Keratinocyte (primary cell): ENCODE results near the gene MYT1. TPM values are rescaled to one million over a fixed set of nuclear protein-coding genes. Genes with fewer than 3 reads are reported as not detected.

Experiments
- DNase-seq: peaks from one replicate; pipeline ENCODE4 v3.0.0-alpha.2; 2011; ENCODE audit warnings: low read depth, missing footprints, low spot score
- FAIRE-seq: peaks from 2 replicates; lab custom pipeline; 2011; peaks lifted over from hg19 to GRCh38; lab: Jason Lieb, UNC
- H2AFZ ChIP-seq: 2 replicates; pipeline ENCODE4 v1.6.0; 2012; ENCODE audit warnings: low read length, control low read depth, inconsistent platforms; ENCODE audit not compliant: control insufficient read depth
- H3K27ac ChIP-seq: 2 replicates; pipeline ENCODE4 v1.5.1; 2011; ENCODE audit warnings: low read length; ENCODE audit not compliant: control insufficient read depth, insufficient read depth
- H3K27me3 ChIP-seq: 3 replicates; pipeline ENCODE4 v1.6.0; 2011; ENCODE audit warnings: low read length; ENCODE audit not compliant: control insufficient read depth, insufficient read depth; ENCODE audit errors: extremely low read depth
- H3K36me3 ChIP-seq, 2 experiments: 2 replicates in 1 of 2; 3 replicates in 1 of 2; pipeline ENCODE4 v1.5.1; 2011; ENCODE audit warnings: low read length in 2 of 2, mild to moderate bottlenecking in 1 of 2; ENCODE audit not compliant: control insufficient read depth in 2 of 2, insufficient read depth in 2 of 2; ENCODE audit errors: extremely low read depth in 1 of 2
- H3K4me1 ChIP-seq: 3 replicates; pipeline ENCODE4 v1.5.1; 2011; ENCODE audit warnings: low read length; ENCODE audit not compliant: control insufficient read depth, insufficient read depth; ENCODE audit errors: extremely low read depth
- H3K4me2 ChIP-seq: 3 replicates; pipeline ENCODE4 v1.6.0; 2011; ENCODE audit warnings: low read depth, low read length; ENCODE audit not compliant: control insufficient read depth, insufficient read depth; ENCODE audit errors: extremely low read depth
- H3K4me3 ChIP-seq, 3 experiments: fragments of 200-600 bp in 1 of 3; sonication (generic) in 1 of 3; 2 replicates in 2 of 3; 3 replicates in 1 of 3; pipeline ENCODE4 v1.5.1; 2011 to 2016; ENCODE audit warnings: low read length in 3 of 3, mild to moderate bottlenecking in 3 of 3, control low read depth in 2 of 3, inconsistent platforms in 1 of 3, low read depth in 1 of 3, mixed read lengths in 1 of 3, mixed run types in 1 of 3, moderate library complexity in 1 of 3; ENCODE audit not compliant: control insufficient read depth in 2 of 3, insufficient read depth in 2 of 3; ENCODE audit errors: extremely low read depth in 1 of 3
- H3K79me2 ChIP-seq: 2 replicates; pipeline ENCODE4 v1.6.0; 2012; ENCODE audit warnings: low read length; ENCODE audit not compliant: control insufficient read depth, insufficient read depth
- H3K9ac ChIP-seq: 3 replicates; pipeline ENCODE4 v1.6.0; 2011; ENCODE audit warnings: low read length; ENCODE audit not compliant: control insufficient read depth, insufficient read depth; ENCODE audit errors: extremely low read depth
- H3K9me1 ChIP-seq: 3 replicates; pipeline ENCODE4 v1.6.0; 2011; ENCODE audit warnings: low read length; ENCODE audit not compliant: control insufficient read depth, insufficient read depth; ENCODE audit errors: extremely low read depth
- H3K9me3 ChIP-seq: 2 replicates; pipeline ENCODE4 v1.5.1; 2012; ENCODE audit warnings: low read depth, low read length; ENCODE audit not compliant: control insufficient read depth
- H4K20me1 ChIP-seq: 3 replicates; pipeline ENCODE4 v1.6.0; 2011; ENCODE audit warnings: low read length; ENCODE audit not compliant: control insufficient read depth, insufficient read depth; ENCODE audit errors: extremely low read depth
- EZH2 ChIP-seq: IDR thresholded peaks from one replicate; pipeline ENCODE4 v1.6.1; 2012; ENCODE audit warnings: inconsistent platforms, mild to moderate bottlenecking, low read length, moderate library complexity
- dilution Hi-C: fragments of 300-500 bp; cut with MboI; formaldehyde crosslinking; loops from one replicate; pipeline ENCODE4 v1.7.0; 2020; ENCODE audit warnings: low sequenced_read_pairs; ENCODE audit not compliant: extremely low pct_ligation_motif_present
- polyA plus RNA-seq, 5 experiments: library from polyadenylated mRNA; depleted of rRNA in 3 of 5; stranded (reverse) in 3 of 5; stranded (forward) in 1 of 5; unstranded in 1 of 5; fragments of >200 nt; gene quantifications; 1 replicate in 1 of 5; 2 replicates in 3 of 5; 3 replicates in 1 of 5; pipeline versions ENCODE4 v1.2.1 to v1.2.3, GENCODE V29; 2011 to 2012; ENCODE audit warnings: missing spikeins in 2 of 5, low read depth in 1 of 5, low replicate concordance in 1 of 5
- TF ChIP-seq, protein P1 (sequence below), 3 experiments: IDR thresholded peaks in 1 of 3; conservative IDR thresholded peaks in 1 of 3; optimal IDR thresholded peaks in 1 of 3; 2 replicates in 2 of 3; 3 replicates in 1 of 3; pipeline versions ENCODE3 to v1.5.1; 2011; ENCODE audit warnings: low read length in 3 of 3, mild to moderate bottlenecking in 3 of 3, moderate library complexity in 2 of 3, control low read depth in 1 of 3, inconsistent platforms in 1 of 3; ENCODE audit not compliant: insufficient read depth in 2 of 3; ENCODE audit errors: extremely low read depth in 1 of 3

The MYT1 gene
- polyA plus RNA-seq, 1 donor (not counting 4 experiments of a cell fraction or from before 2014, with no cell fraction given): not detected

DNA sequence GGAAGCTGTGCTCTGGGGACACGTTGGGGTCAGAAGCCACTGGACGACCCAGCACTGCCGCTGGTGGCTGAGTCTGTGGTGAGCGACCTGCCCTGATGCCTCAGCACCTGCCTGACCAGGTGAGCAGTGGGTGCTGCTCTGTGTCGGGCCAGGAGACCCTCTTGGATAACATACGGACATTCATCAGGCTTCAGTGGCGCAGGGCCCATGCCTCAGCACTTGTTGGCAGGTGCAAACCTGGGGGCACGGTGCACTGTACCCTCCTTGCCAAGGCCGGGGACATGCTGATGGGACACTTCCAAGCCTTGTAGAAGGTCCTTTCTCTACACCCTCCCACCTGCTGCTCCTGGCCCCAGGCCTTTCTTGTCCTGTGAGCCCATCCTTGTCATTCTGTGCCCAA lies 34.1 kb downstream of the MYT1 start:
- no peak overlapping the region for H2AFZ ChIP-seq
- H3K4me2 ChIP-seq: no peak overlapping the region
- no peaks in the 10 kb centered on the region for H3K79me2 ChIP-seq
- no peak overlapping the region for H3K27ac ChIP-seq
- peaks cover 15% of the 10 kb centered on the region for H3K27me3 ChIP-seq
- H3K4me3 ChIP-seq: no peak overlapping the region
- H4K20me1 ChIP-seq: no peaks in the 10 kb centered on the region
- FAIRE-seq: no peak
- DNase-seq: no peak
- no peaks in the 10 kb centered on the region for H3K9me3 ChIP-seq
- dilution Hi-C loops: no loop called here
- H3K9ac ChIP-seq: no peak overlapping the region
- H3K4me1 ChIP-seq: no peaks in the 10 kb centered on the region
- TF ChIP-seq, protein P1, sequence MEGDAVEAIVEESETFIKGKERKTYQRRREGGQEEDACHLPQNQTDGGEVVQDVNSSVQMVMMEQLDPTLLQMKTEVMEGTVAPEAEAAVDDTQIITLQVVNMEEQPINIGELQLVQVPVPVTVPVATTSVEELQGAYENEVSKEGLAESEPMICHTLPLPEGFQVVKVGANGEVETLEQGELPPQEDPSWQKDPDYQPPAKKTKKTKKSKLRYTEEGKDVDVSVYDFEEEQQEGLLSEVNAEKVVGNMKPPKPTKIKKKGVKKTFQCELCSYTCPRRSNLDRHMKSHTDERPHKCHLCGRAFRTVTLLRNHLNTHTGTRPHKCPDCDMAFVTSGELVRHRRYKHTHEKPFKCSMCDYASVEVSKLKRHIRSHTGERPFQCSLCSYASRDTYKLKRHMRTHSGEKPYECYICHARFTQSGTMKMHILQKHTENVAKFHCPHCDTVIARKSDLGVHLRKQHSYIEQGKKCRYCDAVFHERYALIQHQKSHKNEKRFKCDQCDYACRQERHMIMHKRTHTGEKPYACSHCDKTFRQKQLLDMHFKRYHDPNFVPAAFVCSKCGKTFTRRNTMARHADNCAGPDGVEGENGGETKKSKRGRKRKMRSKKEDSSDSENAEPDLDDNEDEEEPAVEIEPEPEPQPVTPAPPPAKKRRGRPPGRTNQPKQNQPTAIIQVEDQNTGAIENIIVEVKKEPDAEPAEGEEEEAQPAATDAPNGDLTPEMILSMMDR (optimal IDR thresholded peaks at IDR 0.05 in 1 of 3, IDR thresholded peaks at IDR 0.05 in 1 of 3, conservative IDR thresholded peaks at IDR 0.05 in 1 of 3; ENCODE audit: extremely low read depth in 1 of 3, insufficient read depth in 2 of 3, low read length in 3 of 3): no peak
- no peak for TF ChIP-seq EZH2
- no peaks in the 10 kb centered on the region for H3K36me3 ChIP-seq
- no peaks in the 10 kb centered on the region for H3K9me1 ChIP-seq

DNA sequence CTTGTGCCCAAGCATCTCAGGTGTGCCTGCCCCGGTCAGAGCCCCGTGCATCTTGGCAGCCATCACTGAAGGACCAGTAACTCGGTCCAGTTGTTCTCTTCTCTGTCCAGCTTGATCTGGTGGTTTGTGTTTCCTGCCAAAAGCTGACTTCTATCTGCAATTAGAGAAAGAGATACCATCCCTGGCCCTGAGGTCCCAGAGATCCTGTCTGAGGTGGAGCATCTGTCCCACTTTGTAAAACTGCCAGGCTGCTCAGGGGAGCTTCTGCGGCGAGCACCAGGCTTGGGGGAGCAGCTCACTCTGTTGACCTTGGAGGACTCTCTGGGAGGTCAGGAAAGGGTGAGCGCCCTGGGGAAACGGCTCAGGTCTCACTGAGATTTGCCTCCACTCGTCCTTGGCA lies 35.1 kb downstream of the MYT1 start:
- FAIRE-seq (no peak), DNase-seq (no peak)
- Histone ChIP-seq H2AFZ (no peak overlapping the region), H3K79me2 (no peaks in the 10 kb centered on the region), H3K9me3 (no peaks in the 10 kb centered on the region), H3K4me1 (no peaks in the 10 kb centered on the region), H3K9me1 (no peaks in the 10 kb centered on the region), H3K27ac (no peak overlapping the region), H3K9ac (no peak overlapping the region), H3K4me2 (no peak overlapping the region), H4K20me1 (no peaks in the 10 kb centered on the region), H3K27me3 (peaks cover 6% of the 10 kb centered on the region), H3K36me3 (no peaks in the 10 kb centered on the region), H3K4me3 (no peak overlapping the region)
- no peak for TF ChIP-seq EZH2
- TF ChIP-seq, protein P1 (optimal IDR thresholded peaks at IDR 0.05 in 1 of 3, IDR thresholded peaks at IDR 0.05 in 1 of 3, conservative IDR thresholded peaks at IDR 0.05 in 1 of 3; ENCODE audit: extremely low read depth in 1 of 3, insufficient read depth in 2 of 3, low read length in 3 of 3): no peak
- dilution Hi-C loops: no loop called here
